ENCODE results near the gene B4GAT1. TPM values are rescaled to one million over a fixed set of nuclear protein-coding genes. Genes with fewer than 3 reads are reported as not detected.

B4GAT1 gene
- total RNA-seq, 3 donors from 2014 or later, result 13.4 to 34.6 (median 13.4) TPM

DNA sequence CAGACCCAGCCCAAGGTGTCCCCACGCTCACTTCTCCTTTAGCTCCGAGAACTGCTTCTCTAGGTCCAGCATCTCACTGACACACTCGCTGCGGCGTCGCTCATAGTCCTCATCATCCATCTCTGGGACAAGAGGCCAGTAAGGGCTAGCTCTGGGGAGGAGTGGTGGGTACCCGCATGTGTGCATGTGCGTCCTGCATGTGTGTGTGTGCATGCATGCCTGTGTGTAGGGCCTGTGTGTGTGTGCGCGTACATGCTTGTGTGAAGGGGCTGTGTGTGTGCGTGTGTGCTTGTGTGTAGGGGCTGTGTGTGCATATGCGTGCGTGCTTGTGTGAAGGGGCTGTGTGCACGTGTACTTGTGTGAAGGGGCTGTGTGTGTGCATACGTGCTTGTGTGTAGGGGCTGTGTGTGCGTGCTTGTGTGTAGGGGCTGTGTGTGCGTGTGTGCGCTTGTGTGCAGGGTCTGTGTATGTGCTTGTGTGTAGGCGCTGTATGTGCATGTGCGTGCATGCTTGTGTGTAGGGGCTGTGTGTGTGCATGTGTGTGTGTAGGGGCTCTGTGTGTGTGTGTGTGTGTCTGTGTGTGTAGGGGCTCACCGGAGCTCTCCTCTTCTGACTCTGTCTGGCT lies 5.8 kb downstream of the B4GAT1 start:
- ATAC-seq (no peak), DNase-seq (peak in 2 of 3 donors; percentile 18 to 44)
- intact Hi-C loops (cut with DNase I, micrococcal nuclease), result no loop called here
- no peaks in the 10 kb centered on the region for H3K9me3 ChIP-seq
- no peak for TF ChIP-seq CTCF (IDR thresholded peaks at IDR 0.05)
- peaks cover 5% of the 10 kb centered on the region for H3K36me3 ChIP-seq (ENCODE audit: low read depth)
- H3K4me3 ChIP-seq, result no peak overlapping the region
- H3K4me1 ChIP-seq (ENCODE audit: low read depth), result peaks cover 31% of the 10 kb centered on the region

DNA sequence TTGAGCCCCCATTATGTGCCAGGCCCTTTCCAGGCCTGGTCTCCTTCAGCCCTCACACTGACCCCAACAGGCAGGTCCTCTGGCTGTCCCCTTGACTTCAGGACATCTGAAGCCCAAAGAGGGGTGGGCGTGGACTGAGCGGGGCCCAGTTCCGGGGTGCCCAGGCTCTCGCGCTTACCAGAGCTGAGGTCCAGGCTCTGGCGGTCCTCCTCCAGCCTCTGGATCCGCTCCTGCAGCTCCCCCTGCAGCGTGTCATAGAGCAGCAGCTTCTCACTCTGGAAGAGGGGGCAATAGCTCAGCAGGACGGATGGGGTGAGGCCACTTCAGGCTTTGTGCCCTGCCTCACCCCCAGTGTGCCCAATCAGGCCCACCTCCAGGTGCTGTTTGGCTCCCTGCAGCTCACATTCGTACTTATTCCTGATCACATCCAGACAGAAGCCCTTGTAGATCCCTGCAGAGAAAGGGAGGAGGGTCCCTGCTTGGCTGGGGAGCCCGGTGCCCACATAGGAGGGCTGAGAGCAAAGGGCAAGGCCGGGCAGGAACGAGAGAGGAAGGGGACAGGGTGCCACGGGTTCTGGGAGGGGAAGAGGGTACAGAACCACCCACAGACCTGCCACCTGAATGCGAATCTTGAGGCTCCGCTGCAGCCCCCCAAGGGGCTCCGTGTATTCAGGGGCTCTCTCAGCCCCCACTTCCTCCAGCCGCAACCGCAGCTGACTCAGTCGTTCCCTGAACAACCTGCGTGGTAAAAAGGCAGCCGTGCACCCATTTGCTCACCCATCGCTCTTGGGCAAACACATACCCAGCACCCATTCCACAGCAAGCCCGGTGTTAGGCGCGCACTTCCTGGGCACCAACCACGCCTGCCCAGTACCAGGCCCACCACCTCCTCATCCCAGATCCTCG lies 6.6 kb downstream of the B4GAT1 start:
- intact Hi-C loops (cut with DNase I, micrococcal nuclease), result no loop called here

DNA sequence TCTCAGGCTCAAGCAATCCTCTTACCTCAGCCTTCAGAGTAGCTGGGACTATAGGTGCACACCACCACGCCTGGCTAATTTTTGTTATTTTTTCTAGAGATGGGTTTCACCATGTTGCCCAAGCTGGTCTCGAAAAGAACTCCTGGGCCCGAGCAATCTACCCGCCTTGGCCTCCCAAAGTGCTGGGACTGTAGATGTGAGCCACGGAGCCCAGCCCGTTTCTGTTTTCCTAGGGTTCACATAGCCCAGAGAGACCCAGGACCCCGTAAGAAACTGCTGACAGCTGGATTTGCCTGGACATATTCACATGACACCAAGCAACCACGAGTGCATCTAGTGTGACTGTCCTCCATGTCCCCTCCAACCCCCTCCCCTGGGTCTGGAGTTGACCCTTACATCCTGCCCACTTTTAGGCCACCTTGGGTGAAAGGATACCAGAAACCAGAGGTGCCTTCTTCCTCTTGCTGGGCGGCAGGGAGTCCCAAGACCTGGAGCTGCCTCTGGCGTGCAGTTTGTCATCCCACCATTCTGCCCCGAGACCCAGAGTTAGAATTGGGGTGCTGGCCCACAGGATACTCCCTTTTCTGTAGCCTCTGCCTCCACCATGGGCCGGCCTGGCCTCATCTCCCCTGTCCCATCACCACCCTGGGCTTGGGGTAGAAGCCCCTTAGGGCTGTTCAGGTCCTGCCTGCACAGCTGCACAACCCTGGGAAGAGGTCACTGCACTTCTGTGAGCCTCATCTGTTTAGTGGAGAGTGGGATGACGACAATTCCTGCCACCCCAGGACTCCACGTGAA lies 7.5 kb downstream of the B4GAT1 start:
- TF ChIP-seq CTCF (IDR thresholded peaks at IDR 0.05), result no peak
- ATAC-seq, result no peak
- H3K9me3 ChIP-seq, result no peaks in the 10 kb centered on the region
- peaks cover 29% of the 10 kb centered on the region for H3K4me1 ChIP-seq (ENCODE audit: low read depth)
- peak in 2 of 3 donors; percentile 25 to 38 for DNase-seq
- peaks cover 5% of the 10 kb centered on the region for H3K36me3 ChIP-seq (ENCODE audit: low read depth)
- intact Hi-C loops (cut with DNase I, micrococcal nuclease), result no loop called here
- no peak overlapping the region for H3K4me3 ChIP-seq

More for the DNA sequence above, 6.6 kb downstream of the B4GAT1 start:
- Histone ChIP-seq H3K4me1 (ENCODE audit: low read depth) (peaks cover 27% of the 10 kb centered on the region), H3K4me3 (no peak overlapping the region), H3K9me3 (no peaks in the 10 kb centered on the region), H3K36me3 (ENCODE audit: low read depth) (peaks cover 5% of the 10 kb centered on the region)
- DNase-seq (peak in 2 of 3 donors; percentile 18 to 39), ATAC-seq (no peak)
- no peak for TF ChIP-seq CTCF (IDR thresholded peaks at IDR 0.05)

DNA sequence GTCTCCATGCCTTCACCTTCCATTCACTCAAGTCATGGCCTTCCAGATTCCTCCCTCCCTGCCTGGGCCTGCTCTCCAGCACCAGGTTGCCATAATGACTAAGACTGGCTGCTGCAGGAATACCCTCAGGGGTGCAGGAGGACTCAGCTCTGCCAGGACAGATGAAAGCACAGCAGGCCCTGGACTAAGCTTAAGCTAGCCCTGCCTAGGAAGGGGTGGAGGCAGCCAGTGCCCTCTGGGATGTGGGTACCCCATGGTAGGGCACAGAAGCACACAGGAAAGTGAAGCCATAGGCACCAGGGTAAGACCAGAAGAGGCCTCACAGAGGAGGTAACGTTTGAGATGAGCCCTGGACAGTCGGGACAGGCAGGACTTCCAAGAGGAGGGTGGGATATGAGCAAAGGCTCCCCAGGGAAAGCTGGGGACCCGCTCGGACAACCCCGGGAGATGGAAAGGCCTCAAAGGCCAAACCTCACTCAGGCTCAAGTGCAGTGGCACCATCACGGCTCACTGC lies 8.2 kb downstream of the B4GAT1 start:
- H3K9me3 ChIP-seq, result no peaks in the 10 kb centered on the region
- ATAC-seq, result no peak
- DNase-seq, result peak in 2 of 3 donors; percentile 15 to 25
- TF ChIP-seq CTCF (IDR thresholded peaks at IDR 0.05), result no peak
- H3K4me3 ChIP-seq, result no peak overlapping the region
- peaks cover 5% of the 10 kb centered on the region for H3K36me3 ChIP-seq (ENCODE audit: low read depth)
- intact Hi-C loops (cut with DNase I, micrococcal nuclease), result no loop called here
- peaks cover 28% of the 10 kb centered on the region for H3K4me1 ChIP-seq (ENCODE audit: low read depth)

Measured in mucosa of descending colon (tissue), 3 donors.